ENCODE measurements around the gene C1QTNF8.

The C1QTNF8 gene

DNA sequence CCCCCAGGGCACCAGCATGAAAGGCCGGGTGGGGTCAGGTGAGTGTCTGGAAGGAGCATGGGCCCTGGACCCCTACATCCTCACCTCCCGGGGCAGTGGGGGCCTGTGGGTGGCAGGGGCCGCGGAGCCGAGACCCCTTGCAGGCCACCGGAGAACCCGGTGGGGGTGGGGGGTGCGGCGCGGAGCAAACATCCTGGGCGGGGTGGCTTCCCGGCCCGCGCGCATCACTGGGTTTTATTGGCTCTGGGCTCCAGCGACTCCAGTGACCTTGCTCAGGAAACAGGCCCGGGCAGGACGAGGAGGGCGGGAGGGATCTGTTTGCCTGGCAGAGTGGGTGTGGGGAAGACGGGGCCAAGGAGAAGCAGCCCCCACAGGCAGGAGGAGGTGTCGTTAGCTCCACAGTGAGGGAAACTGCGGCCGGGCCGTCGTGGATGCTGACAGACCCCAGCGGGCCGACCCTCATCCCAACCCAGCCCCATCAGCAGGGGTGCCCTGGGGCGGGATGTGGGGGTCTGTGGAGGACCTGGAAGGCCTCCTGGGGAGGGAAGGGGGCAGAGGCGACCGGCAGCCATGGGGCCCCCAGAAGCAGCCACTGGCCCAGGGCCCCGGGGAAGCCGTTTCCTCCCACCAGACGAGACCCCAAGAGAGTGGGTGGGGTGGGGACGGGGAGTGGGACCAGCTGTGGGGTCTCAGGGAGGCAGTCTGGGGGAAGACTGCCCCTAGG is 12.9 kb downstream of the C1QTNF8 start:
- DNase-seq = no peak
- no peaks in the 10 kb centered on the region for H3K36me3 Mint-ChIP-seq
- H3K27ac Mint-ChIP-seq = no peak overlapping the region

DNA sequence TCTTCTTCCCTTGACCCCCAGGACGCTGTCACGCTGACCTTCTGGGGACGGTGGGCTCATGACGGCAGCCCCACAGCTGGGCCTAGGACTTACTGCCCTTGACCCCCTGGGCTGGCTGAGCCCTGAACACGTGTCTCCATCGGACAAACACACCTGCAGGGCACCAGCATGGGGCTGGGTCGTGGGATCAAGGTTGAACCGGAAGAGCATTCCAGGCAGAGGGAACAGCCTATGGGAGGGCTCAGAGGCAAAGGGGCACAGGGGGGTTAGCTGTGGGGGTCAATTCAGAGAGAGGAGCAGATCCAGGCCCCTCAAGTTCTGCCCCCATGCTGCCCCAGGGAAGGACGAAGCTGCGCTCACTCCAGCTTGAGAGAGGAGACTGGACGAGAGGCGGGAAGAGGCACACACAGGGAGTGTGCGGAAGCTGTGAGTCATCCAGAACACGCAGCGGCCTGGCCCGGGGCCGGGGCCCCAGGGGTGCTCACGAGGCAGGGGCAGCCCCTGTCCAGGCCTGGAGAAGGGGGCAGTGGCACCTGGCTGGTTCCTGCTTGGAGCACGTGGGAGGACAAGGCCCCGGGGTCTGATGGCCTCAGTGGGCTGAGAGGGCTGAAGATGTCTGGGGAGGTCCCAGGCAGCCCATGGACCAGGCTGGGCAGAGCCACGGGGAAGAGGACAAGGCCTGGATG is 13.6 kb downstream of the C1QTNF8 start:
- peaks cover 18% of the 10 kb centered on the region for H3K9me3 Mint-ChIP-seq
- no peaks in the 10 kb centered on the region for H3K36me3 Mint-ChIP-seq
- no peak for DNase-seq
- no peak overlapping the region for H3K27ac Mint-ChIP-seq
- peaks cover 24% of the 10 kb centered on the region for H3K27me3 Mint-ChIP-seq
- H3K4me3 Mint-ChIP-seq = no peak overlapping the region
- CTCF ChIA-PET = no interaction called here
- no peaks in the 10 kb centered on the region for H3K4me1 Mint-ChIP-seq

More for the DNA sequence above, 12.9 kb downstream of the C1QTNF8 start:
- CTCF ChIA-PET = no interaction called here
- peaks cover 18% of the 10 kb centered on the region for H3K9me3 Mint-ChIP-seq
- no peaks in the 10 kb centered on the region for H3K4me1 Mint-ChIP-seq
- peaks cover 24% of the 10 kb centered on the region for H3K27me3 Mint-ChIP-seq
- no peak overlapping the region for H3K4me3 Mint-ChIP-seq

DNA sequence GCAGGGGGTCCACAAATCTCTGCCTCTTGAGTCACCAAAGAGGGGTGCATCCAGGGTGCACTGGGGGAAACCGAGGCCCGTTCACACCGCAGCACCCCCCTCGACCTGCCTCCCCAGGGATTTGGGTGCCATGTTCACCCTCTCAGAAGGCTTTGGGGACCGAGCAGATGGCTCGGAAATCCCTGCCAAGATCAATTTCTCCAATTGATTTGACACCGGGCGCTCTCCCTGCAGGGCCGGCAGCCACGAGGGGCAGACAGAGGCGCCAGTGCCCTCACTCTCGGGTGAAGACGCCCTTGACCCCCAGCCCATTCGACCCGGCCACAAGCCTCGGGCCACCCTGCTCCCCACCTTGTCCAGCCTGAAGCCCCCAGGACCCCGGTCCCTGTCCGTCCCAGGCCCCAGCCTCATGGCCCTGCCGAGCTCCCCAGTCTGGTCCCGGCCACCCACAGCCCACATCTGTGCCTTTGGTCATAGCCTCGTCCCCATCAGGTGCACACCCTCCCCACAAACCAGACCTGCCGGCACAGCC is 14.2 kb downstream of the C1QTNF8 start:
- H3K4me3 Mint-ChIP-seq = no peak overlapping the region
- no peak overlapping the region for H3K27ac Mint-ChIP-seq
- CTCF ChIA-PET = no interaction called here
- H3K4me1 Mint-ChIP-seq = no peaks in the 10 kb centered on the region
- DNase-seq = no peak
- H3K9me3 Mint-ChIP-seq = peaks cover 18% of the 10 kb centered on the region
- H3K36me3 Mint-ChIP-seq = no peaks in the 10 kb centered on the region
- peaks cover 28% of the 10 kb centered on the region for H3K27me3 Mint-ChIP-seq

DNA sequence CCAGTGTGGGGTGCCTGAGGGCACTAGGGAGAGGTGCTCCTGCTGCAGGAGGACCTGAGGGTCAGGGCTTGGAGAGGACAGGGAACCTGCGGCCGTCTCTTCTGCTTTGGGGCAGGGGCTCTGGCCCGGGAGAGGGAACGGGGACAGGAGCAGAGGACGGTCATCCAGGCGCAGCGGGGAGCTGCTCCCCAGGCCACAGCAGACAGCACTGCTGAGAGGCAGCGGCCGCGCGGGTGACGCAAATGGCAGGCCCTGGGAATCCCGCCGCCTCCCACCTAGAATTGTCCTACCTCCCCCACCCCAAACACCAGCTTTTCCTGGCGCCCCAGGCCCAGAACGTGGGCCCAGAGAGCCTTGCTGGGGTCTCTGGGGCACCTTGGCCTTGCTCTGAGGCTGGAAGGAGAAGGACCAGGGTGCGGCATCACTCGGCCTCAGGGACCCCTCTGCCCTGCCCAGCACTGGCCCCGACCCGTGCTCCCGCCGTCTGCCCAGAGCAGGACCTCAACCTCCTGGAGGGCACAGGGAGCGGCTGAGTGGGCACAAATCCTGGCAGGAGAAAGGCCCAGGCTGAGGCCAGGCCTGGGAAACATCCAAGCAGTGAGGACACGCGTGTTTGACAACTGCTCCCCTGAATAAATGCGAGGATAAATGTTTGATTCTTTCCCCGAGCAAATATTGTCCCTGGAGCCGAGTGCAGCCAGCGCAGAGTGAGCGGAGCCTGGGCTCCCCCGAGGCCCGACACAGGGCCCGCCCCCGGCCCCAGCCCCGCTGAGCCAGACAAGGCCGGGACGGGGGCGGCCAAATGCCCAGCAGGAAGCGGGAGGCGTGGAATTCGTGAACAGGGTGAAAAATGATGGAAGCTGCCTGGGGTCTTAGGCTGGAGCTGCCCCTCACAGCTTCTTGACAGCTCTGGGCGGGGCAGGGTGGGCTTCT is 15.0 kb downstream of the C1QTNF8 start:
- peaks cover 18% of the 10 kb centered on the region for H3K9me3 Mint-ChIP-seq
- H3K27ac Mint-ChIP-seq = no peak overlapping the region
- no peaks in the 10 kb centered on the region for H3K4me1 Mint-ChIP-seq
- no peak for DNase-seq
- no peaks in the 10 kb centered on the region for H3K36me3 Mint-ChIP-seq
- peaks cover 32% of the 10 kb centered on the region for H3K27me3 Mint-ChIP-seq
- CTCF ChIA-PET = no interaction called here
- H3K4me3 Mint-ChIP-seq = no peak overlapping the region

DNA sequence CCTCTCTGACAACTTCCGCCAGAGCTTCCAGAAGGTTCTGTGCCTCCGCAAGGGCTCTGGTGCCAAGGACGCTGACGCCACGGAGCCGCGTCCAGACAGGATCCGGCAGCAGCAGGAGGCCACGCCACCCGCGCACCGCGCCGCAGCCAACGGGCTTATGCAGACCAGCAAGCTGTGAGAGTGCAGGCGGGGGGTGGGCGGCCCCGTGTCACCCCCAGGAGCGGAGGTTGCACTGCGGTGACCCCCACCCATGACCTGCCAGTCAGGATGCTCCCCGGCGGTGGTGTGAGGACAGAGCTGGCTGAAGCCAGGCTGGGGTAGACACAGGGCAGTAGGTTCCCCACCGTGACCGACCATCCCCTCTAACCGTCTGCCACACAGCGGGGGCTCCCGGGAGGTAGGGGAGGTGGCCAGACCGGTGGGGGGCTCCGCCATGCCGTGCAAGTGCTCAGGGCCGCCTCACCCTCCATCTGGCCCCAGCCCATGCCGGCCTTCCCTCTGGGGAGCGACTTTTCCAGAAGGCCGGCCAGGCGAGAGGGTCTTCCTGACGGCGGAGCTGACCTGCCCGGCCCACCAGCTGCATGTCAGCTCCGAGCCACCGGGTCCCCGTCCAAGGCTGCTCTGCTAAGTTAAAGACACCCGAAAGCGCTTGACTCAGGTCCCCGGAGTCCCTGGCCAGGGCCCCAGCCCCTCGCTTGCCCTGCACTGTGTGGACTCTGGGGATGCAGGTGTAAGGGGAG is 16.1 kb downstream of the C1QTNF8 start:
- Mint-ChIP-seq H3K27me3 (peaks cover 37% of the 10 kb centered on the region), H3K4me3 (no peak overlapping the region), H3K4me1 (no peaks in the 10 kb centered on the region), H3K27ac (no peak overlapping the region), H3K36me3 (no peaks in the 10 kb centered on the region), H3K9me3 (peaks cover 8% of the 10 kb centered on the region)
- no peak for DNase-seq
- CTCF ChIA-PET = no interaction called here

DNA sequence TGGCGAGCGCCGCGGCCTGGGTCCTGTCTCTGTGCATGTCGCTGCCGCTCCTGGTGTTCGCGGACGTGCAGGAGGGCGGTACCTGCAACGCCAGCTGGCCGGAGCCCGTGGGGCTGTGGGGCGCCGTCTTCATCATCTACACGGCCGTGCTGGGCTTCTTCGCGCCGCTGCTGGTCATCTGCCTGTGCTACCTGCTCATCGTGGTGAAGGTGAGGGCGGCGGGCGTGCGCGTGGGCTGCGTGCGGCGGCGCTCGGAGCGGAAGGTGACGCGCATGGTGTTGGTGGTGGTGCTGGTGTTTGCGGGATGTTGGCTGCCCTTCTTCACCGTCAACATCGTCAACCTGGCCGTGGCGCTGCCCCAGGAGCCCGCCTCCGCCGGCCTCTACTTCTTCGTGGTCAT is 16.7 kb downstream of the C1QTNF8 start:
- no peak for DNase-seq
- Mint-ChIP-seq H3K27me3 (peaks cover 42% of the 10 kb centered on the region), H3K9me3 (peaks cover 5% of the 10 kb centered on the region), H3K36me3 (no peaks in the 10 kb centered on the region), H3K27ac (no peak overlapping the region), H3K4me1 (no peaks in the 10 kb centered on the region), H3K4me3 (no peak overlapping the region)
- CTCF ChIA-PET = no interaction called here

DNA sequence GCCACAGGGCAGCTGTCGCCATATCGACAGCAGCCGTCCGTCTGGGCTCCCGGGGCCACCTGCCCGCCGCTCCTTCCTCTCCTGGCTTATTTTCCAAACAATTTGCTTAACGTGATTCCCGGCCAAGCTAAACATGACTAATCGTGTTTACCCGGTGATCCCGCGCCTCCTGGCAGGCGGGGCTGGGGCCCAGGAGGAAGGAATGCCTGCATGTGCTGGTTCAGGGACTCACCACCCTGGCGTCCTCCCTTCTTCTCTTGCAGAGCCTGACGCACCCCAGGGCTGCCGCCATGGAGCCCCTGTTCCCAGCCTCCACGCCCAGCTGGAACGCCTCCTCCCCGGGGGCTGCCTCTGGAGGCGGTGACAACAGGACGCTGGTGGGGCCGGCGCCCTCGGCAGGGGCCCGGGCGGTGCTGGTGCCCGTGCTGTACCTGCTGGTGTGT is 17.4 kb downstream of the C1QTNF8 start:
- H3K27ac Mint-ChIP-seq = no peak overlapping the region
- no peaks in the 10 kb centered on the region for H3K4me1 Mint-ChIP-seq
- no peak overlapping the region for H3K4me3 Mint-ChIP-seq
- no peak for DNase-seq
- H3K9me3 Mint-ChIP-seq = no peaks in the 10 kb centered on the region
- CTCF ChIA-PET = no interaction called here
- no peaks in the 10 kb centered on the region for H3K36me3 Mint-ChIP-seq
- H3K27me3 Mint-ChIP-seq = peaks cover 48% of the 10 kb centered on the region

DNA sequence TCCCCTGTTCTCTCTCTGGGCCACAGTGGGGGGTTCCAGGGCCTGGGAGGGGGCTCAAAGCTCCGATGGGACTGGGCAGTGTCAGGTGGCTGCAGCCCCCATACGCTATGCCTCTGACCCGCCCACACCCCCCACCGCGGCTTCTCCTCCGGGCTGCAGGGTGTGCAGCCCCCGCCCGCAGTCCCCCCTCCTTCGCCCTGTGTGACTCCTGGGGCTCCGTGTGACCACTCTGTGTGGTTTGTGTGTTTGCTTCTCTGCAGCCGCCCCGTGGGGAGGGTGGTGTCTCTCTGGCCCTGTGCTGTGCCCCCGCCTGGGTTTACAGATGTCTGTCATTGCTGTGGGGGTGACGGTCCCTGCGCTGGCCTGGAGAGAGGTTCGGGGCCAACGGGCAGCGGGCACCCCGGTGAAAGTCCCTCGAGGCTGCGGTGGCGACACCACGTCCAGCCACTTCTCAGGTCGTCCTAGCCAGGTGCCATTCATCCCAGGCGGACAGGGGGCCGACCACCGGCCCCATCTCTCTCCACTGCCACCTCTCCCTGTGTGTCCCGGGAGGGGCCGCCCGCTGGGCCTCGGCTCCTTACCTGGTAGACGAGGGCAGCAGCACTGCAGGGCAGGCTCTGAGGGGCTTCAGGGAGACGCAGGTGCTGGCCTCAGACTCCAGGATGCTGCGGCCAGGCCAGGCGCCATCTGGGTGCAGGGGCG is 18.0 kb downstream of the C1QTNF8 start:
- Mint-ChIP-seq H3K9me3 (no peaks in the 10 kb centered on the region), H3K27me3 (peaks cover 54% of the 10 kb centered on the region), H3K27ac (no peak overlapping the region), H3K4me1 (no peaks in the 10 kb centered on the region), H3K4me3 (no peak overlapping the region), H3K36me3 (no peaks in the 10 kb centered on the region)
- no peak for DNase-seq
- CTCF ChIA-PET = no interaction called here

DNA sequence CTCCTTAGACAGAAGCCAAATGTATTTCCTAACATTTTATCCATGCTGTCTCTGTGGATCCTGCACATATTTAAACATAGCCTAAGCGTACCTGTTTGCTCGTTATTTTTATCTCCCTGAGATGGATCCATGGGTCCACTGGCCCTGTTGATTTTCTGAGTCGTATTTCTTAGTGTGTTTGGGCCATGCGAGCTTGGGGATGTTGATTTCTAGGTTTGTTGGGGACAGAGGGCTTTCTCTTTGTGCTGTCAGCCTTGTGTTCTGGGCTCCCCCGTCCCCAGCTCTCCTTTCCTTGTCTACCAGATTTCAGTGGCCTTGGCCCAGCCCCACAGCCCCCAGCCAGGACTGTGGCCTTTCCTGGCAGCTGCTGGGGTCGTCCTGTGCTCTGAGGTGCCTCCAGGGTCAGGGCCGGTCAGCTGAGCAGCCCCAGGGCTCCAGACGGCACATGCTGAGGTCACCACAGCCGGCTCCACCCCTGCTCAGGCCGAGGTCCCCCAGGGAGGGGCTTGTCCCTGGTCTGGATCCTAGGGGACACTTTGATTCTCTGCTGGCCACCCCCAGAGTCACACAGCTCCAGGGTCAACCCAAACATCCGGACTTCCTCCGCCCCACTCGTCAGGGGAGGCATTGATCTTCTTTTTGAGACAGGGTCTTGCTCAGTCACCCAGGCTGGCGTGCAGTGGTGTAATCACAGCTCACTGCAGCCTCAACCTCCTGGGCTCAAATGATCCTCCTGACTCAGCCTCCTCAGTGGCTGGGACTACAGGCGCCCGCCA is 19.1 kb downstream of the C1QTNF8 start:
- no peaks in the 10 kb centered on the region for H3K36me3 Mint-ChIP-seq
- DNase-seq = no peak
- H3K27ac Mint-ChIP-seq = no peak overlapping the region
- CTCF ChIA-PET = no interaction called here
- H3K9me3 Mint-ChIP-seq = no peaks in the 10 kb centered on the region
- H3K4me1 Mint-ChIP-seq = no peaks in the 10 kb centered on the region
- peaks cover 55% of the 10 kb centered on the region for H3K27me3 Mint-ChIP-seq
- no peak overlapping the region for H3K4me3 Mint-ChIP-seq

DNA sequence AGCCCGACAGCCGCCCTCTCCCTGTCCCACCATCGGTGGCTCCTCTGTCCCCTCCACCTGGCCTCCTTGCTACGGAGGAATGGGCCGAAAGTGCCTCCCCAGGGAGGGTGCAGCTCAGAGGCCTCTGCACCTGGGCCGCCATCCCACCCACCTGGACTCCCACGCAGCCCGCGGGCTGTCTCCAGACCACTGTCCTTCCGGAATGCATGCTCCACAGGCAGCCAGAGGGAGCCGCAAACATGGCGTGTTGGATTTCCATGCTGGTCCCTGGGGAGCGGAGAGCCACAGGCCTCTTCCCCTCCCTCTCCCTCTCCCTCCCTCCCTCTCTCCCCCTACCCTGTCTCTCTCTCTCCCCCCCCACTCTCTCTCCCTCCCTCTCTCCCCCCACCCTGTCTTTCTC is 20.5 kb downstream of the C1QTNF8 start:
- CTCF ChIA-PET = no interaction called here
- no peaks in the 10 kb centered on the region for H3K4me1 Mint-ChIP-seq
- DNase-seq = no peak
- H3K4me3 Mint-ChIP-seq = no peak overlapping the region
- H3K27ac Mint-ChIP-seq = no peak overlapping the region
- peaks cover 57% of the 10 kb centered on the region for H3K27me3 Mint-ChIP-seq
- H3K9me3 Mint-ChIP-seq = no peaks in the 10 kb centered on the region
- H3K36me3 Mint-ChIP-seq = no peaks in the 10 kb centered on the region

DNA sequence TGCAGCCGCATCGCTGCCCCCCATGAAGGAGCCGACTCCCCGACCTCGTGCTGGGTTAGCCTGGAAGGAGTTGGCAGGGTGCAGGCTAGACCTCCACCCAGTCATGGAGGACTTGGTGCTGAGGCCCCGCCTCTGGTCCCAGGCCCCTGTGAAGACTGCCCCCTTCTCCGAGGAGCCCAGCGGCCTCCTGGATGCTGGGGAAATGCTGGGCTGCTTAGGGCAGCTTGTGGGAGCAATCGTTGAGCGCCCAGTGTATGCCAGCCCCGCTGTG is 21.7 kb downstream of the C1QTNF8 start:
- no peak for DNase-seq
- Mint-ChIP-seq H3K27me3 (peaks cover 65% of the 10 kb centered on the region), H3K27ac (no peak overlapping the region), H3K36me3 (no peaks in the 10 kb centered on the region), H3K4me3 (no peak overlapping the region), H3K4me1 (no peaks in the 10 kb centered on the region), H3K9me3 (no peaks in the 10 kb centered on the region)
- CTCF ChIA-PET = no interaction called here

DNA sequence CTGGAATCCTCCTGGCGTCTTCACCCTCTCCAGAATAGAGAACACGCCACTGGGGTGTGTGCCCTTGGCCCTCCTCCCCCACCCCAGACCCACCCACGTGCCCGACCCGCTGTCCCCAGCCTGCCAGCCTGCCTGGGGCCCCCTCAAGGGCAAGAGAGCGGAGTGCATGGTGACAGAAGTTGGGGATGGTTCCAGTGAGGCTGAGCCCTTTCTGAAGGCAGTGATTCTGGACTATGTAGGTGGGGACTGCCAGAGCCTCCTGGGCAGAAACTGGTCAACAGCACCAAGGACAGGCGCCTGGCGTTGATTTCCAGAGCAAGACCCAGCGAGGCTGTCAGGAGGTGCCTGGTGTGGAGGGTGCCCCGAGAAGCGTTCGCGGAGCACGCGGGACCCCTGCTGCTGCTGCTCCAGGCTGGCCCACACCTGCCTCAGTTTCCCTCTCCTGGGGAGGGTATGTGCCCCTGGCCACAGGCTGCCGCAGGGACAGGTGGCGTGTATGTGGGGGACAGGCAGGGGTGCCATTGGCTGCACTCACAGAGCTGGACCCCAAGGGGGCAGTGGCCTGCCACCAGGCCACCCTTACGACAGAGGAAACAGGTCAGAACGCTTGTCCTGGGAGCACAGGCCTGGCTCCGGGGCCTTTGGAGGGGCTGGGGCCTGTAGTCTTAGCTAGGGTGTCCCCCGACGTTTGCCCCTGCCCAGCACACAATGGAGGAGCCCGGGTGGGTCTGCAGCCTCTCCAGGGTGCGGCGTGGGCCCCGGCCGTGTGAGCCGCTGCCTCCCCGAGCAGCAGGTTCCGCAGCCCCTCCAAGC is 22.3 kb downstream of the C1QTNF8 start:
- Mint-ChIP-seq H3K9me3 (no peaks in the 10 kb centered on the region), H3K36me3 (no peaks in the 10 kb centered on the region), H3K4me1 (no peaks in the 10 kb centered on the region), H3K27me3 (peaks cover 70% of the 10 kb centered on the region), H3K27ac (no peak overlapping the region), H3K4me3 (no peak overlapping the region)
- DNase-seq = no peak
- CTCF ChIA-PET = no interaction called here

DNA sequence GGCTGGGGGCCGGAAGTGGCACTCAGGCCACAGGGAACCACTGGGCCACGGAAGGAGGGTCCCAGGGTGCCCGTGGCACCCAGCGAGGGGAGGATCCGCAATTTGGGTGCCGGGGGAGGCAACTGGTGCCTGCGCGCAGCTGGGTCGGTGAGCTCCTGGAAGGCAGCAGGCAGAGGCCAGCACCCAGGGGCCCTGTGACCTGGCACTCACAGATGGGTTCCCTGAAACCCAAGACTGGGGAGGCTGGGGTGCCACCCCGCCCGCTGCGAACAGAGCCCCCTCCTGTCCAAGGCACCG is 22.8 kb downstream of the C1QTNF8 start:
- H3K4me3 Mint-ChIP-seq = no peak overlapping the region
- H3K4me1 Mint-ChIP-seq = no peaks in the 10 kb centered on the region
- H3K27me3 Mint-ChIP-seq = peaks cover 76% of the 10 kb centered on the region
- no peaks in the 10 kb centered on the region for H3K36me3 Mint-ChIP-seq
- CTCF ChIA-PET = no interaction called here
- no peak overlapping the region for H3K27ac Mint-ChIP-seq
- no peak for DNase-seq
- H3K9me3 Mint-ChIP-seq = no peaks in the 10 kb centered on the region

Data from activated naive CD4-positive, alpha-beta T cell treated with anti-CD3 and anti-CD28 coated beads, Interleukin-2, amount 10 ng/mL, durations not matched to agents 7 days and 5 days (primary cell).